Middle frontal gyrus (tissue), 1 donor: Measurements from ENCODE around the gene SLC4A2.

Experiments
- DNase-seq: peaks from one replicate; pipeline ENCODE4 v3.0.0-alpha.2; 2015; ENCODE audit warnings: low spot score; ENCODE audit errors: extremely low spot score

Gene SLC4A2

GRCh38 chr7:151114151-151115090, 55.0 kb downstream of the SLC4A2 start:
- no peak for DNase-seq

- no peak for DNase-seq
Observed at GRCh38 chr7:151115121-151115835, 55.9 kb downstream of the SLC4A2 start.

GRCh38 chr7:151115836-151116418, 56.5 kb downstream of the SLC4A2 start:
- DNase-seq, result no peak

- DNase-seq, result no peak
Observed at GRCh38 chr7:151116603-151117440, 57.4 kb downstream of the SLC4A2 start.

GRCh38 chr7:151117565-151117964, 58.2 kb downstream of the SLC4A2 start:
- DNase-seq, result no peak

- no peak for DNase-seq
Observed at GRCh38 chr7:151118108-151119054, 59.0 kb downstream of the SLC4A2 start.

GRCh38 chr7:151119055-151119415, 59.6 kb downstream of the SLC4A2 start:
- DNase-seq, result no peak

- DNase-seq, result peak; percentile 47
Observed at GRCh38 chr7:151119902-151120301, 60.5 kb downstream of the SLC4A2 start.

GRCh38 chr7:151120896-151121295, 61.5 kb downstream of the SLC4A2 start:
- no peak for DNase-seq

GRCh38 chr7:151121380-151122170, 62.2 kb downstream of the SLC4A2 start:
- no peak for DNase-seq

- no peak for DNase-seq
Observed at GRCh38 chr7:151122276-151122675, 62.9 kb downstream of the SLC4A2 start.

GRCh38 chr7:151122796-151123157, 63.4 kb downstream of the SLC4A2 start:
- DNase-seq, result no peak

GRCh38 chr7:151123158-151123821, 63.9 kb downstream of the SLC4A2 start:
- DNase-seq, result no peak

GRCh38 chr7:151123822-151124464, 64.6 kb downstream of the SLC4A2 start:
- DNase-seq, result peak; percentile 84

GRCh38 chr7:151124481-151124880, 65.1 kb downstream of the SLC4A2 start:
- DNase-seq, result no peak

- DNase-seq, result no peak
Observed at GRCh38 chr7:151124899-151125399, 65.6 kb downstream of the SLC4A2 start.

- no peak for DNase-seq
Observed at GRCh38 chr7:151125470-151125845, 66.1 kb downstream of the SLC4A2 start.

- DNase-seq, result no peak
Observed at GRCh38 chr7:151125846-151126481, 66.6 kb downstream of the SLC4A2 start.
